Measurements from ENCODE around the gene COL25A1.
A peak's percentile ranks its signal among the peaks of the same experiment; 100 is the strongest.

The COL25A1 gene

GRCh38 chr4:109298279-109299010, 4.0 kb downstream of the COL25A1 start:
- Histone ChIP-seq H2AFZ (ENCODE audit: low read depth, low read length) (no peak overlapping the region), H4K20me1 (ENCODE audit: insufficient read depth, low read length) (no peaks in the 10 kb centered on the region), H3K27me3 (ENCODE audit: low read depth, low read length) (no peaks in the 10 kb centered on the region), H3K4me2 (ENCODE audit: low read length) (no peak overlapping the region), H3K4me3 (ENCODE audit: low read length) (no peak overlapping the region), H3K79me2 (ENCODE audit: low read length) (no peaks in the 10 kb centered on the region), H3K36me3 (replicated peaks; ENCODE audit: low read depth, low read length) (no peaks in the 10 kb centered on the region), H3K4me1 (ENCODE audit: low read length) (no peaks in the 10 kb centered on the region; the same call in 1 of the 2 replicates), H3K9ac (ENCODE audit: low read length) (no peak overlapping the region), H3K9me3 (ENCODE audit: insufficient read depth, low read length) (no peaks in the 10 kb centered on the region), H3K27ac (ENCODE audit: low read length) (no peak overlapping the region)
- TF ChIP-seq CTCF (IDR thresholded peaks at IDR 0.05; ENCODE audit: low read depth, low read length) (peak; percentile 81), EZH2phosphoT487 (IDR thresholded peaks at IDR 0.05; ENCODE audit: low read depth) (no peak)

- no peaks in the 10 kb centered on the region; the same call in 1 of the 2 replicates for H3K4me1 ChIP-seq (ENCODE audit: low read length)
- TF ChIP-seq EZH2phosphoT487 (IDR thresholded peaks at IDR 0.05; ENCODE audit: low read depth) (no peak), CTCF (IDR thresholded peaks at IDR 0.05; ENCODE audit: low read depth, low read length) (no peak)
- no peak overlapping the region for H3K9ac ChIP-seq (ENCODE audit: low read length)
- no peaks in the 10 kb centered on the region for H3K79me2 ChIP-seq (ENCODE audit: low read length)
- no peak overlapping the region for H3K4me3 ChIP-seq (ENCODE audit: low read length)
- H3K9me3 ChIP-seq (ENCODE audit: insufficient read depth, low read length), result no peaks in the 10 kb centered on the region
- no peaks in the 10 kb centered on the region for H4K20me1 ChIP-seq (ENCODE audit: insufficient read depth, low read length)
- H2AFZ ChIP-seq (ENCODE audit: low read depth, low read length), result no peak overlapping the region
- no peak overlapping the region for H3K4me2 ChIP-seq (ENCODE audit: low read length)
- H3K36me3 ChIP-seq (replicated peaks; ENCODE audit: low read depth, low read length), result no peaks in the 10 kb centered on the region
- no peaks in the 10 kb centered on the region for H3K27me3 ChIP-seq (ENCODE audit: low read depth, low read length)
- H3K27ac ChIP-seq (ENCODE audit: low read length), result no peak overlapping the region
These were observed 5.9 kb downstream of the COL25A1 start for GRCh38 chr4:109296527-109296926.

- Histone ChIP-seq H3K4me3 (ENCODE audit: low read length) (no peak overlapping the region), H3K79me2 (ENCODE audit: low read length) (no peaks in the 10 kb centered on the region), H4K20me1 (ENCODE audit: insufficient read depth, low read length) (no peaks in the 10 kb centered on the region), H3K4me1 (ENCODE audit: low read length) (no peaks in the 10 kb centered on the region; the same call in 1 of the 2 replicates), H3K36me3 (replicated peaks; ENCODE audit: low read depth, low read length) (no peaks in the 10 kb centered on the region), H3K27ac (ENCODE audit: low read length) (no peak overlapping the region), H3K4me2 (ENCODE audit: low read length) (no peak overlapping the region), H3K9ac (ENCODE audit: low read length) (no peak overlapping the region), H2AFZ (ENCODE audit: low read depth, low read length) (no peak overlapping the region), H3K9me3 (ENCODE audit: insufficient read depth, low read length) (no peaks in the 10 kb centered on the region), H3K27me3 (ENCODE audit: low read depth, low read length) (no peaks in the 10 kb centered on the region)
- TF ChIP-seq EZH2phosphoT487 (IDR thresholded peaks at IDR 0.05; ENCODE audit: low read depth), result no peak
- TF ChIP-seq CTCF (IDR thresholded peaks at IDR 0.05; ENCODE audit: low read depth, low read length), result no peak
These were observed 7.4 kb downstream of the COL25A1 start for GRCh38 chr4:109295081-109295480.

- H3K9ac ChIP-seq (ENCODE audit: low read length), result no peak overlapping the region
- TF ChIP-seq CTCF (IDR thresholded peaks at IDR 0.05; ENCODE audit: low read depth, low read length), result no peak
- no peak for TF ChIP-seq EZH2phosphoT487 (IDR thresholded peaks at IDR 0.05; ENCODE audit: low read depth)
- no peaks in the 10 kb centered on the region; the same call in 1 of the 2 replicates for H3K4me1 ChIP-seq (ENCODE audit: low read length)
- H4K20me1 ChIP-seq (ENCODE audit: insufficient read depth, low read length), result no peaks in the 10 kb centered on the region
- no peak overlapping the region for H2AFZ ChIP-seq (ENCODE audit: low read depth, low read length)
- no peak overlapping the region for H3K4me3 ChIP-seq (ENCODE audit: low read length)
- no peaks in the 10 kb centered on the region for H3K27me3 ChIP-seq (ENCODE audit: low read depth, low read length)
- no peak overlapping the region for H3K4me2 ChIP-seq (ENCODE audit: low read length)
- no peaks in the 10 kb centered on the region for H3K79me2 ChIP-seq (ENCODE audit: low read length)
- H3K27ac ChIP-seq (ENCODE audit: low read length), result no peak overlapping the region
- H3K9me3 ChIP-seq (ENCODE audit: insufficient read depth, low read length), result no peaks in the 10 kb centered on the region
- no peaks in the 10 kb centered on the region for H3K36me3 ChIP-seq (replicated peaks; ENCODE audit: low read depth, low read length)
These were observed 7.9 kb downstream of the COL25A1 start for GRCh38 chr4:109294468-109295020.
